ENCODE results near the gene RAB10.

GRCh38 chr2:26176279-26176615, 142.4 kb downstream of the RAB10 start:
- TF ChIP-seq RARB (CRISPR knock-in tag; IDR thresholded peaks at IDR 0.05): no peak
- no peak for TF ChIP-seq ZFP30 (CRISPR knock-in tag; IDR thresholded peaks at IDR 0.05)
- no peak for TF ChIP-seq ZFP3 (CRISPR knock-in tag; IDR thresholded peaks at IDR 0.05)
- TF ChIP-seq CREB5 (CRISPR knock-in tag; IDR thresholded peaks at IDR 0.05; ENCODE audit: low read depth): no peak
- TF ChIP-seq ARNTL (CRISPR knock-in tag; IDR thresholded peaks at IDR 0.05; ENCODE audit: borderline replicate concordance, low read depth): no peak
- TF ChIP-seq PATZ1 (CRISPR knock-in tag; IDR thresholded peaks at IDR 0.05; ENCODE audit: borderline replicate concordance): no peak
- no peak for TF ChIP-seq GLIS3 (CRISPR knock-in tag; IDR thresholded peaks at IDR 0.05)
- no peak for TF ChIP-seq TOX (CRISPR knock-in tag; IDR thresholded peaks at IDR 0.05; ENCODE audit: borderline replicate concordance)
- TF ChIP-seq ZC3H10 (CRISPR knock-in tag; IDR thresholded peaks at IDR 0.05): no peak
- TF ChIP-seq OSR1 (CRISPR knock-in tag; IDR thresholded peaks at IDR 0.05): no peak
- no peak for TF ChIP-seq SNAI2 (CRISPR knock-in tag; IDR thresholded peaks at IDR 0.05)
- no peak for TF ChIP-seq CSDC2 (CRISPR knock-in tag; IDR thresholded peaks at IDR 0.05)
- no peak for TF ChIP-seq ZNF70 (CRISPR knock-in tag; IDR thresholded peaks at IDR 0.05)

All from SK-N-SH treated with all-trans-retinoic acid at 6 μM for 48 hours (cell line).